ENCODE results near the gene NADK. TPM values are rescaled to one million over a fixed set of nuclear protein-coding genes. Genes with fewer than 3 reads are reported as not detected.

Gene NADK
- total RNA-seq, 1 donor from 2014 or later, result 90.1 TPM

GRCh38 chr1:1773874-1774273 is 4.4 kb downstream of the NADK start:
- DNase-seq (ENCODE audit: extremely low spot score in 2 of 2), result no peak
- intact Hi-C loops (cut with DNase I), result no loop called here
- no peak overlapping the region for H3K27ac ChIP-seq
- no peak overlapping the region for H3K4me3 ChIP-seq
- TF ChIP-seq CTCF (IDR thresholded peaks at IDR 0.05) (no peak), POLR2A (IDR thresholded peaks at IDR 0.05) (no peak), POLR2AphosphoS5 (IDR thresholded peaks at IDR 0.05; ENCODE audit: insufficient read depth in 1 of 2, low read depth in 1 of 2) (no peak)
- H3K4me1 ChIP-seq, result peaks cover 40% of the 10 kb centered on the region
- peaks cover 10% of the 10 kb centered on the region for H3K9me3 ChIP-seq
- H3K36me3 ChIP-seq, result peaks cover 0 to 16% of the 10 kb centered on the region in 2 donors
- H3K27me3 ChIP-seq, result no peaks in the 10 kb centered on the region

GRCh38 chr1:1771096-1771495 is 7.2 kb downstream of the NADK start:
- intact Hi-C loops (cut with DNase I), result no loop called here
- H3K4me3 ChIP-seq, result no peak overlapping the region
- no peak for DNase-seq (ENCODE audit: extremely low spot score in 2 of 2)
- peaks cover 10% of the 10 kb centered on the region for H3K9me3 ChIP-seq
- peaks cover 17% of the 10 kb centered on the region for H3K4me1 ChIP-seq
- no peak overlapping the region for H3K27ac ChIP-seq
- no peaks in the 10 kb centered on the region for H3K27me3 ChIP-seq
- H3K36me3 ChIP-seq, result peaks cover 0 to 16% of the 10 kb centered on the region in 2 donors
- TF ChIP-seq POLR2A (IDR thresholded peaks at IDR 0.05) (no peak), CTCF (IDR thresholded peaks at IDR 0.05) (no peak), POLR2AphosphoS5 (IDR thresholded peaks at IDR 0.05; ENCODE audit: insufficient read depth in 1 of 2, low read depth in 1 of 2) (no peak)

GRCh38 chr1:1770102-1770501 is 8.2 kb downstream of the NADK start:
- TF ChIP-seq CTCF (IDR thresholded peaks at IDR 0.05) (no peak), POLR2AphosphoS5 (IDR thresholded peaks at IDR 0.05; ENCODE audit: insufficient read depth in 1 of 2, low read depth in 1 of 2) (no peak), POLR2A (IDR thresholded peaks at IDR 0.05) (no peak)
- Histone ChIP-seq H3K27me3 (no peaks in the 10 kb centered on the region), H3K27ac (no peak overlapping the region), H3K4me1 (peaks cover 7% of the 10 kb centered on the region), H3K36me3 (peaks cover 0 to 16% of the 10 kb centered on the region in 2 donors), H3K4me3 (no peak overlapping the region), H3K9me3 (peaks cover 10% of the 10 kb centered on the region)
- no peak for DNase-seq (ENCODE audit: extremely low spot score in 2 of 2)
- intact Hi-C loops (cut with DNase I), result no loop called here

GRCh38 chr1:1768249-1768992 is 9.8 kb downstream of the NADK start:
- no peaks in the 10 kb centered on the region for H3K27me3 ChIP-seq
- H3K36me3 ChIP-seq, result peaks cover 0 to 16% of the 10 kb centered on the region in 2 donors
- H3K27ac ChIP-seq, result no peak overlapping the region
- DNase-seq (ENCODE audit: extremely low spot score in 2 of 2), result no peak
- intact Hi-C loops (cut with DNase I), result no loop called here
- no peak overlapping the region for H3K4me3 ChIP-seq
- TF ChIP-seq POLR2A (IDR thresholded peaks at IDR 0.05) (no peak), POLR2AphosphoS5 (IDR thresholded peaks at IDR 0.05; ENCODE audit: insufficient read depth in 1 of 2, low read depth in 1 of 2) (no peak), CTCF (IDR thresholded peaks at IDR 0.05) (no peak)
- no peaks in the 10 kb centered on the region for H3K4me1 ChIP-seq
- H3K9me3 ChIP-seq, result peaks cover 10% of the 10 kb centered on the region

GRCh38 chr1:1764876-1765470 is 13.3 kb downstream of the NADK start:
- DNase-seq (ENCODE audit: extremely low spot score in 2 of 2), result no peak
- TF ChIP-seq POLR2AphosphoS5 (IDR thresholded peaks at IDR 0.05; ENCODE audit: insufficient read depth in 1 of 2, low read depth in 1 of 2) (no peak), POLR2A (IDR thresholded peaks at IDR 0.05) (no peak), CTCF (IDR thresholded peaks at IDR 0.05) (no peak)
- no peaks in the 10 kb centered on the region for H3K27me3 ChIP-seq
- intact Hi-C loops (cut with DNase I), result no loop called here
- no peaks in the 10 kb centered on the region for H3K9me3 ChIP-seq
- H3K4me1 ChIP-seq, result no peaks in the 10 kb centered on the region
- H3K4me3 ChIP-seq, result no peak overlapping the region
- no peak overlapping the region for H3K27ac ChIP-seq
- H3K36me3 ChIP-seq, result peaks cover 0 to 26% of the 10 kb centered on the region in 2 donors

Data from vagina (tissue), 2 donors.